Suprapubic skin (tissue), 4 donors: Measurements from ENCODE around the gene USP6NL. TPM values are rescaled to one million over a fixed set of nuclear protein-coding genes. Genes with fewer than 3 reads are reported as not detected.

Source experiments
- DNase-seq, 2 donors: peaks; one replicate each; pipeline ENCODE4 v3.0.0-alpha.2; 2019; ENCODE audit warnings: low spot score in 2 of 2
- H3K27ac ChIP-seq: fragments of 200-600 bp; sonication (generic); one replicate; pipeline ENCODE4 v1.5.1; 2019
- H3K27me3 ChIP-seq: fragments of 200-600 bp; sonication (generic); one replicate; pipeline ENCODE4 v1.5.1; 2019
- H3K36me3 ChIP-seq: fragments of 200-600 bp; sonication (generic); one replicate; pipeline ENCODE4 v1.5.1; 2019
- H3K4me1 ChIP-seq: fragments of 200-600 bp; sonication (generic); one replicate; pipeline ENCODE4 v1.5.1; 2019
- H3K4me3 ChIP-seq: fragments of 200-600 bp; sonication (generic); one replicate; pipeline ENCODE4 v1.5.1; 2019; ENCODE audit warnings: mild to moderate bottlenecking
- H3K9me3 ChIP-seq: fragments of 200-600 bp; sonication (generic); one replicate; pipeline ENCODE4 v1.5.1; 2019
- CTCF ChIP-seq, 2 donors: fragments of 200-600 bp in 1 of 2; fragments of 450-650 bp in 1 of 2; sonication (generic) in 1 of 2; IDR thresholded peaks; one replicate each; pipeline ENCODE4 v1.5.1; 2016 to 2019; ENCODE audit warnings: antibody characterized with exemption in 2 of 2, mild to moderate bottlenecking in 1 of 2, moderate library complexity in 1 of 2
- EP300 ChIP-seq: sonication (generic); formaldehyde crosslinking; IDR thresholded peaks from one replicate; pipeline ENCODE4 v1.6.1; 2017; ENCODE audit warnings: antibody characterized with exemption
- POLR2A ChIP-seq, 2 donors: fragments of 450-650 bp; IDR thresholded peaks; one replicate each; pipeline ENCODE4 v1.6.1; 2017; ENCODE audit warnings: antibody characterized with exemption in 2 of 2, mild to moderate bottlenecking in 2 of 2, moderate library complexity in 2 of 2
- POLR2AphosphoS5 ChIP-seq, 3 donors: sonication (generic); formaldehyde crosslinking; IDR thresholded peaks; one replicate each; pipeline ENCODE4 v1.6.1; 2017; ENCODE audit warnings: antibody characterized with exemption in 3 of 3
- WGBS: methylation state at CpG from one replicate; pipeline ENCODE4 v1.1.5; 2018; 5-methylcytosine and 5-hydroxymethylcytosine counted together
- total RNA-seq, 4 donors: library from RNA; depleted of rRNA; stranded (reverse); fragments of >200 nt; gene quantifications; one replicate each; pipeline ENCODE4 v1.1.0, GENCODE V29; 2016

USP6NL gene
- total RNA-seq, 4 donors from 2014 or later = 23.2 to 33.8 (median 27.7) TPM

- WGBS = 98% methylated on average over 7 of the region's 7 CpGs
- no peak for TF ChIP-seq EP300
- TF ChIP-seq CTCF (IDR thresholded peaks at IDR 0.05) = no peak
- TF ChIP-seq POLR2A (IDR thresholded peaks at IDR 0.05) = no peak
- TF ChIP-seq POLR2AphosphoS5 (IDR thresholded peaks at IDR 0.05) = no peak
- Histone ChIP-seq H3K4me3 (no peak overlapping the region), H3K4me1 (peaks cover 29% of the 10 kb centered on the region), H3K9me3 (no peaks in the 10 kb centered on the region), H3K36me3 (no peaks in the 10 kb centered on the region), H3K27ac (no peak overlapping the region), H3K27me3 (no peaks in the 10 kb centered on the region)
- no peak for DNase-seq
Observed at GRCh38 chr10:11609052-11609451, 2.4 kb downstream of the USP6NL start.

- Histone ChIP-seq H3K4me1 (peaks cover 29% of the 10 kb centered on the region), H3K36me3 (no peaks in the 10 kb centered on the region), H3K27me3 (no peaks in the 10 kb centered on the region), H3K27ac (no peak overlapping the region), H3K9me3 (no peaks in the 10 kb centered on the region), H3K4me3 (no peak overlapping the region)
- no peak for DNase-seq
- WGBS = 88% methylated on average over 10 of the region's 10 CpGs
- TF ChIP-seq CTCF (IDR thresholded peaks at IDR 0.05) (no peak), POLR2A (IDR thresholded peaks at IDR 0.05) (no peak), POLR2AphosphoS5 (IDR thresholded peaks at IDR 0.05) (no peak), EP300 (no peak)
Observed at GRCh38 chr10:11608159-11609013, 3.1 kb downstream of the USP6NL start.

DNA sequence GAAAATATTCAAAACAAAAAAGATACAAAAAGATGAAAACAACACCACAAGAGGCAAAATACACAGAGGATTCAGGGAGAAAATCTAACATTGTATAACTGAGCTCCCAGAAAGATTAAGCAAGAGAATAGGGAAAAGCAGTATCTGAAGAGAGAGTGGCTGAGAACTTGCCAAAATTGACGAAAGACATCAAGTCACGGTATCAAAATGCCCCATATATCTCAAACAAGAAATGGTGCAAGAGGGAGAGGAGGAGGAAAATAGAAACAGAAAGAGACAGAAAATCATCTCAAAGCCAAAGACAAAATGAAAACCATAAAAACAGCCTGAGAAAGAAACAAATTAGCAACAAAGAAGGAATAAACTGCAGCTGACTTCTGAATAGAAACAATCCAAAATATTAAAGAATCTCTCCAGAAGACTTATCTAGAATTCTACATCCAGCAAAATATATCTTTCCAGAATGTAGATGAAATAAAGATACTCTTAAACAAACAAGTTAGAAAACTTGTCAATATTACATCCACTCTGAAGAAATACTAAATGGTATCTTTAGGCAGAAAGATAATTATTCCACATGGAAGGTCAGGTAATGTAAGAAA is 5.5 kb downstream of the USP6NL start:
- peaks cover 17% of the 10 kb centered on the region for H3K4me1 ChIP-seq
- H3K4me3 ChIP-seq = no peak overlapping the region
- H3K27ac ChIP-seq = no peak overlapping the region
- no peaks in the 10 kb centered on the region for H3K9me3 ChIP-seq
- 87% methylated on average over 2 of the region's 2 CpGs for WGBS
- H3K27me3 ChIP-seq = no peaks in the 10 kb centered on the region
- TF ChIP-seq POLR2A (IDR thresholded peaks at IDR 0.05) (no peak), CTCF (IDR thresholded peaks at IDR 0.05) (no peak), EP300 (no peak), POLR2AphosphoS5 (IDR thresholded peaks at IDR 0.05) (no peak)
- H3K36me3 ChIP-seq = no peaks in the 10 kb centered on the region
- no peak for DNase-seq

- DNase-seq = no peak
- WGBS = 69% methylated on average over 2 of the region's 2 CpGs
- peaks cover 10% of the 10 kb centered on the region for H3K4me1 ChIP-seq
Observed at GRCh38 chr10:11604865-11605650, 6.4 kb downstream of the USP6NL start.

More at GRCh38 chr10:11604865-11605650, 6.4 kb downstream of the USP6NL start:
- no peak for TF ChIP-seq EP300
- TF ChIP-seq CTCF (IDR thresholded peaks at IDR 0.05) = no peak
- no peak for TF ChIP-seq POLR2A (IDR thresholded peaks at IDR 0.05)
- TF ChIP-seq POLR2AphosphoS5 (IDR thresholded peaks at IDR 0.05) = no peak
- H3K27me3 ChIP-seq = no peaks in the 10 kb centered on the region
- no peaks in the 10 kb centered on the region for H3K36me3 ChIP-seq
- H3K27ac ChIP-seq = no peak overlapping the region
- no peak overlapping the region for H3K4me3 ChIP-seq
- H3K9me3 ChIP-seq = no peaks in the 10 kb centered on the region
